PC-3 (cell line): ENCODE results near the gene DENND2D.

Experiments
- EZH2 ChIP-seq: fragments of 300-600 bp; sonication (generic); IDR thresholded peaks from one replicate; pipeline ENCODE4 v1.6.1; 2017; ENCODE audit warnings: antibody characterized with exemption, mild to moderate bottlenecking, low read length; ENCODE audit not compliant: unreplicated experiment
- TF ChIP-seq, protein P1 (sequence below): fragments of 300-600 bp; sonication (generic); conservative IDR thresholded peaks from 2 replicates; pipeline ENCODE4 v1.5.1; 2017; ENCODE audit warnings: antibody characterized with exemption, low read depth, mild to moderate bottlenecking, low read length

DNA sequence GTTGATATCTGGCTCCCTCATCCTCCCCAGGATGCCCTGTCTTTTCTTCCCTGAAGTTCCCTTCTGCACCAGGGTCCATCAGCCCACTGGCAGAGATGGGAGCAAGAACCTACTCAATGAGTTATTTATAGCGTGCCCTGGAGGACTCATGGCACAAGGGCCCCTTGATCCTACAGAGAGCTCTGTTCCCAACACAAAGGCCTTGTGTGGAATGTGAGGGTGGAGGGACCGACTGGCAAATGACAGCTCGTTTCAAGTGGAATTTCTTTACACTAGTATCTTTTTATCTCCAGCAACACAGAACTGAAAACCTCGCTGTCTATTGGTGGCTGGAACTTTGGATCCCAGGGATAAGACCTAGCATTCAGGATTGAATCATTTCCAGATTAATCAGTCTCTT is 49.5 kb upstream of the DENND2D start:
- TF ChIP-seq, protein P1, sequence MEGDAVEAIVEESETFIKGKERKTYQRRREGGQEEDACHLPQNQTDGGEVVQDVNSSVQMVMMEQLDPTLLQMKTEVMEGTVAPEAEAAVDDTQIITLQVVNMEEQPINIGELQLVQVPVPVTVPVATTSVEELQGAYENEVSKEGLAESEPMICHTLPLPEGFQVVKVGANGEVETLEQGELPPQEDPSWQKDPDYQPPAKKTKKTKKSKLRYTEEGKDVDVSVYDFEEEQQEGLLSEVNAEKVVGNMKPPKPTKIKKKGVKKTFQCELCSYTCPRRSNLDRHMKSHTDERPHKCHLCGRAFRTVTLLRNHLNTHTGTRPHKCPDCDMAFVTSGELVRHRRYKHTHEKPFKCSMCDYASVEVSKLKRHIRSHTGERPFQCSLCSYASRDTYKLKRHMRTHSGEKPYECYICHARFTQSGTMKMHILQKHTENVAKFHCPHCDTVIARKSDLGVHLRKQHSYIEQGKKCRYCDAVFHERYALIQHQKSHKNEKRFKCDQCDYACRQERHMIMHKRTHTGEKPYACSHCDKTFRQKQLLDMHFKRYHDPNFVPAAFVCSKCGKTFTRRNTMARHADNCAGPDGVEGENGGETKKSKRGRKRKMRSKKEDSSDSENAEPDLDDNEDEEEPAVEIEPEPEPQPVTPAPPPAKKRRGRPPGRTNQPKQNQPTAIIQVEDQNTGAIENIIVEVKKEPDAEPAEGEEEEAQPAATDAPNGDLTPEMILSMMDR = no peak
- no peak for TF ChIP-seq EZH2
